GM19463 (cell line): ENCODE results near the gene HOXA5.

Source experiments
- ATAC-seq: cut with Tn5 transposase; IDR thresholded peaks from one replicate; pipeline ENCODE4 v1.9.1; 2021; ENCODE audit warnings: mild to moderate bottlenecking, moderate library complexity; ENCODE audit not compliant: unreplicated experiment

Gene HOXA5

DNA sequence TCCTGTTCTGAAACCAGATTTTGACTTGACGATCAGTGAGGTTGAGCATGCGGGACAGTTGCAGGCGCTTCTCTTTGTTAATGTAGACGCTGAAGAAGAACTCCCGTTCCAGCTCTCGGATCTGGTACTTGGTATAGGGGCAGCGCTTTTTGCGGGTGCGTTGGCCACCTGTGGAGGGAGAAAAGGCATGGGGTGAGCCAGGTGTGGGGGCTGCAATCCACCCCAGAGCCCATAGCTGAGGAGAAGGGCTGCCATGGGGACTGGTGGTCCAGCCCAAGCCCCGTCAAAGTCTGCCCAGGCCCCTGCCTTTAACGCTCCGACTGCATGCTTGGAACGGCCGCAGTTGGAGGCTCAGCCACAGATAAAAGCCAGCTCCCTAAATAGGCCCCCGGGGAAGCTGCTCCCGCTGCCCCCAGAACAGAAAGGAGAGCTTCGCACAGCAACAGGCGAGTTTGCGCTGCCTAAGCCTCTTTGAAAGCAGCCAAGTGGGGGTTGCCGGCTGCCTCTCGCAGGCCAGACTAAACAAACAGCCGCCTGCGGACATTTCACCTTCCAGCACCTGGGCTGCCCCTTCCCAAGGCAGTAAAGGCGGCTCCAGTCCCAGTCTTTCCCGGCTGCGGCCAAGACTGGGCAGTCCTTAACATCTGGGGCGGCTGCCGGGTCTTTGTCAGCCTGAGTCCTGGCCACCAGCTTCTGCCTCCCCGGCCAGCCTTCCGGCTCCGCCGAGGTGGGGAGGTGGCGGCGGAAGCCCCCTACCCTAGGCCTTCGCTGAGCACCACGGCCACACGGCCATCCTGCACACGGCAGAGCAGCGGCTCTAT is 39.6 kb upstream of the HOXA5 start:
- ATAC-seq = no peak

DNA sequence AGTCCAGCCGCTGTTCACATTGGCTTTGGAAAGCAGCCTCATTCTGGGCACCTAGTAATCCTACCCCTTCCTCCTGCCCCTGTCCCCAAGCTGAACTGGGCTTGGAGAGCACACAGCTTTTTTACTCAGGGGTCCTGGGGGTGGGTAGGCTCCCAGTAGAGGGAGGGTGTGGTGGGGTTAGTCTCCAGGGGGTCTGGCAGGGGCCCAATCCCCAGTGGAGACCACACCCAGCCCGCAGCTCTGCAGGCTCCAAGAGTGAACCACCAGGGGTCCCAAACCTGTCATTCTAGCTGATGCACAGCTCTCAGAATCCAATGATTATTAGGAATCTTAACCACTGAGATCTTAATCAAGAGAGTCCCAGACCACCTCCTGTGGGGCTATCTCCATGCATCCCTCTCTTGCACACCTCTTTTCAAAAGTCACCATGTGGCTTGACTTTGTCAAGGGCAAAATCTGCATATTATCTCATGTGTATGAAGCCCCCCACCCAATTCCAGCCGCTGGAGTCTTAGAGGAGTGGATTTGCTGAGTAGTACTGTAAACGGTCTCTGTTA is 38.9 kb upstream of the HOXA5 start:
- ATAC-seq = no peak

DNA sequence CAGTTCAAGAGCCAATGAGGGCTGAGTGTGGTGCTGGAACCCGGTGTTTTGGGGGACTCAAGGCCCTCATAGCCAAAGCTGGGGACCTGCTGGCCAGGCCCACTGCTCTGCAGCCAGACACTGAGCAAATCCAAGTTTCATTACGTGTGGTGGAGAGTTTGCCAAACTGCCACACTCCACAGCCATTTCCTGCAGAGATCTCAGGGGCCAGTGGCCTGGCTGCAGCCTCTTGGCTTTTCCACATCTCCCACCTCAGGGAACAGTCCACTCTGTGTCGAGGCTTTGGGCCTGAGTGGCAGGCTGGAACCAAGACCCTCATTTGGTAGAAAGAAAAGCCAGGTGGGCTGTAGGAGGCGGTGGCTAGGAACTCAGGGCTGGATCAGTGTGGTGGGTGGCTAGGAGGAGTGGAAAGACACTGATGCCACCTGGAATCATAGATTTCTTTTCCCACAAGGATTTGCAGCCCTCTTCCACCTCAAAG is 38.4 kb upstream of the HOXA5 start:
- ATAC-seq = no peak

DNA sequence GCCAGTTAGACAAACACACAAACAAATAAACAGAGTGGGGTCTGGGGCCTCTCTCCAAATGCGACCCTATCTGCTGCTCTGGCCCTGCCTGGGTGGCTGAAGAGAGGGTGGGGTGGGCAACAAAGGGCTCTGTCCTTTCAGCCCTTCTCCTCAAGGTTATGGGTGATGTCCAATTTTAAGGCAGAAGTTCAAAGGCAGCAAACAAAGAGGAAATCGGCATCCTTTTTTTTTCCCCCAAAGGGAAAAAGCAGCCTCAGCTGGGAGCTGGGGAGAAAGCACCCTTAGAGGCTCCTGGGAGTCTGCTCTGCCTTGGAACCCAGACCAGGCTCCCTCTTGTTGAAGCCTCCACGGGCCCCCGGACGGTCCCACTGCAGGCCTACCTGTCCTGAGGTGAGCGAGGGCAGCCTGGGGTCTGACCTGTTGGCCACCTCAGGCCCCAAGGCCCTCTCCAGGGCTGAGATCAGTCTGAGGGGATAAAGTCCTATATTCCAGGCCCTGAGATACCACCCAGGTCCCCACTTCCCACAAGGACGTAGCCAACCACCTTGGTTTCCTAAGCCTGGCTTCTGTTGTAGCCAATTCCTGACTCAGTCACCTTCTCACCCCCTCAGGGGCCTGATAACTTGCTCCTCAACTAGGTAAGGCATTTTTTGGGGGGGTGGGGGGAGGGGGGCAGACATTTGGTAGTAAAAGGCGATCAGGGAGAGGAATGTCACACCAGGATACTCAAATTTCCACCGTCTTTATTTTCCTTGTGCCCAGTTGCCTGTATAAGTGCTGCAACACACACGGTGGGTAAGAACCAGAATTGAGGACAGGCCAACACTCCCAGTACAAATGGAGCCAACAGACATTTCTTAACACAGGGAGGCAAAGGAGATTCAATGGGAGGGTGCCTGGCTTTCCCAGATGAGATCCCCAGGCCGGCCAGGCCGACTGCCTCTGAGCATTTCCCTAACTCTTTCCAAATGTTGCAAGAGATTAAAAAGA is 37.2 kb upstream of the HOXA5 start:
- no peak for ATAC-seq

DNA sequence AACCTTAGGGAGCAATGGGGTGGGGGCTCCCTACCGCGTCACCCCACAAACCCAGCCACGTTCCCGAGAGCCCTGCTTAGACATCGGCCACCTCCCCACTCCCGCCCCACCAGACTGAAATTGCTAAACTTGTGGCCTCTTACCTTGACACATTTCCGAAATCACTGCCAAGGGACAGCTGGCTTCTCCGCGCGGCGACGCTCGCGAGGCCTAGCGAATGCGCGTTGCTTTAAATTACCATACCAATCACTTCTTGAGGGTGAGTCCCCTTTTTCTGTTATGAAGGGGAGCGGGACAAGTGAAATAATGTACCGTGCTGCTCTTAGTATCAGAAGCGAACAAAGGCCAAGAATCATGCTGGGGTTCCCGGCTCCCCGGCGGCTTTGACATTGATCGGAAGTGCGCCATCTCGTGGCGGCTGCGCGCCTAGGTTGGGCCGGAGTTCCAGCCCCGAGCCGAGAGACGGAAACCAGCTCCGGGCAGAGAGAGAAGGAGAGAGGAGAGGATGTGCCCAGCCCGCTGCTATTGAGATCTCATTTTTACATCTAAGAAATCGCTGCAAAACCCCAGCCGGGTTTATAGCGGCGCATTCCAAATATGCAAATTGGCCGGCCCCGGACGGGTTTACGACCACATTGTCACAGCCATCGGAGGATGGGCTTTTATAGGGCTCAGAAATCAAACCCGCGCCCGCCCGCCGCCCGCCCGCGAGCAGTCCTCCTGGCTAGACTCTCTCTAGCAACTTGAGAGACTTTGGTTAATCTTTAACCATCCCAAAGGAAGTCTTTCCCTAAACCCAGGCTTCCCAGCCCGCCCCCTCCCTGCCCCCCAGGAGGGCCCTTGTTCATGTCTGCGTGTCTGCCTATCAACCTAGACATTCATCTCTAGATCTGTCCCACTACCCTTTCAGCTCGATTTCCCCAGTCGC is 36.3 kb upstream of the HOXA5 start:
- no peak for ATAC-seq

DNA sequence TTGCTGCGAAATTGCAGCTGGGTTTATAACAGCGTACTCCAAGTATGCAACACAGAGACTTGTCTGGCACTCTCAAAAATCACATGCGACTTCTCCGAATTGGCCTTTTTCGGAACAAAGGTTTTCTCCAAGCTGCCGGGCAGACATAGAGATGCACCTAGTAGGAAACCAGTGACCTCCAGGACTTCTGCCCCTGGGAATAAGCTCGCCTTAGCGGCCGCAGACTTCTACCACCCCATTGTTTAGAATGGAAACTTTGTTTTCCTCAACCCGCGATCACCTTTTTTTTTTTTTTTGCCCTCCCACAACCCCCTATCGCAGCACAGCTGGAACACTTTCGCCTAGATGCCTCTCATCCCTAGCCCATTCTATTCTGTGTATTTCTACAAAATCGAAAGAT is 35.5 kb upstream of the HOXA5 start:
- no peak for ATAC-seq

DNA sequence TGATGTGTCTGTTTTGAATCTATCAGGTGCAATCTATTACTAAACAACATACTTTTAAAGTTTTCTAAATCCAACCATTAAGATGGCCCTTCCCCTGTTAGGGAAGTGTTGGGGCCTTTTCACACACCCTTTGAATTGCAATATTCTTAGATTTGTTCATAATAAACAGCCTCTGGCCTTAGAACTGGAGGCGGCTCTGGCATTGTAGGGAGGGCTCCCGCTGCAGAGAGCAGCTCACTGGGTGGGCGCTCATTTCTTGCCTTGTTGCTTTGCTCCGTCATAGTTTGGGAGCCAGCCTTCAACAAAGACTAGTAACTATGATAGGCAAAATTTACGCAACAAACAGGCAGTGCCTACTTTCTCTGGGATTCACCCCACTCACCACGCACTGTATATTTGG is 34.9 kb upstream of the HOXA5 start:
- ATAC-seq = no peak

DNA sequence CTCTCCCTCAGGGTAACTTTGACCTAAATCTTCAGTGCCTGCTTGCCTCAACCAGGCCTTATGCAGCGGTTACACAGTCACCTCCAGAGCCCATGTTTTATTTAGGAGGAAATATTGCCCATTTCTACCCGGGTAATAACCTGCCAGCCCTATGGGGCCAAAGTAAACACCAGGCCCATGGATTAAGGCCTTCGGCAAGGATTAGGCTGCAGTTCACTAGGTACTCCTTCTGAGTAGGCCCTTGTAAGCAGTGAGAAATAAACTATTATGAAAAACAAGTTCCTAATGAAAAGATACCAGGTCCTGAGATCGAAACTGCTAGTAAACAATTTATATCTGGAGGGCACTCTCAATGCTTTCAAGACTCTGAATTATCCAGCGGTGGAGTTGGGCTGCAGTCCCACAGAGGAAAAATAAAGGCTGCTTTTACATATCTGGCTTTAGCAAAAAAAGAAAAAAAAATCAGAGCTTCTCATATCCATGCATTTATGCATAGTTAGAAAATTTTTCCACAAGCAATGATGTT is 34.4 kb upstream of the HOXA5 start:
- ATAC-seq = no peak

DNA sequence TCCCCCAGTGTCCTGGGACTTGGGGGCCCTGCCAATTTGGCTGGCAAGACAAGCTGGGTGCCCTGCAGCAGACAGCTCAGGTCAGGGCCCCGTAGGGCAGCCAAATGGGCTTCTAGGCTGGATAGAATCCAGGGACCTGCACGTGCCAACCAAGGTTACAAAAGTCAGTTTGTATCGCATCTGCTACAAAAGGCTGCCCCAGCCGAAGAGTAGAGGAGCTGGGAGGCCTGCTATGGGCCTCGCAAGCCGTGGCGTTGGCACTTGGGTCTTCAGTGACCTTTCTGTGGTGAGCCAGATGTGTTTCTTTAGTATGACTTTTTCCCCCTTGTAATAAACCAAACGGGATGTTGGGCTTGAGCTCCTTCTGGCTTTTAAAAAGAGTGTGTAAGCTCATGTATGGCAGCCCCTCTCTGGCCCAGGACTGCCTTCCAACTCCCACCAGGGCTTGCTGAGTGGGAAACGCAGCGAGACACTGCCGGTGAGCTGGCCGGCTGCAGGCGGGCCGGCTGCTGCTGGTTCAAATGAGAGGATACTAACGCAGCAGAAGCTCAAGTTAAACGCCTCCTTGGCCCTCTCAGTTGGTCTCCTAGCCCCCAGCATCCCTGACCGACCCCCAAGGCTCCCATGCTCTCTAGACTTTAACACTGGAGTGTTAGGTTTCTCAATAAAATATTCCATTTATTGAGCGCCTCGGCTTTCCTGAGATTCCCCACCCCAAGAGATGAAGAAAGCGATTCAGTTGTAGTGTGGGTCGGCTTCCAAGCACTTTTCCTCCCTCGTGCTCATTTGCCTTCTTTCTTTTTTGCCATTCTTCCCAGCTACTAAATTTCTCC is 33.7 kb upstream of the HOXA5 start:
- ATAC-seq = no peak

DNA sequence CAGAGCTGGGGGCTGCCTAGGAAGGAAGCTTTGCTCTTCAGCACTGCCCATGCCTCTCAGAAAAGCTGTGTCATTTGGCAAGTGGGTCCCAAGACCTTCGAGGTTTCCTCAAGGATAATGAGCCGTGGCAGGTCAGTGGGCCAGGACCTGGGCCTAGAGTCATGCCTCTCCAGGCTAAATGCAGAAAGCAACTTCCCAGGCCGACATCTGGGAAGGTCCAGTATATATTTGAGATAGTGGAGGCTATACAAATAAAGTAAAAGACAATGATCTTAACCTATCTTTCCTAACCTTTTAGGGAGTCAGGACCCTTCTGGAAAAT is 33.0 kb upstream of the HOXA5 start:
- no peak for ATAC-seq

DNA sequence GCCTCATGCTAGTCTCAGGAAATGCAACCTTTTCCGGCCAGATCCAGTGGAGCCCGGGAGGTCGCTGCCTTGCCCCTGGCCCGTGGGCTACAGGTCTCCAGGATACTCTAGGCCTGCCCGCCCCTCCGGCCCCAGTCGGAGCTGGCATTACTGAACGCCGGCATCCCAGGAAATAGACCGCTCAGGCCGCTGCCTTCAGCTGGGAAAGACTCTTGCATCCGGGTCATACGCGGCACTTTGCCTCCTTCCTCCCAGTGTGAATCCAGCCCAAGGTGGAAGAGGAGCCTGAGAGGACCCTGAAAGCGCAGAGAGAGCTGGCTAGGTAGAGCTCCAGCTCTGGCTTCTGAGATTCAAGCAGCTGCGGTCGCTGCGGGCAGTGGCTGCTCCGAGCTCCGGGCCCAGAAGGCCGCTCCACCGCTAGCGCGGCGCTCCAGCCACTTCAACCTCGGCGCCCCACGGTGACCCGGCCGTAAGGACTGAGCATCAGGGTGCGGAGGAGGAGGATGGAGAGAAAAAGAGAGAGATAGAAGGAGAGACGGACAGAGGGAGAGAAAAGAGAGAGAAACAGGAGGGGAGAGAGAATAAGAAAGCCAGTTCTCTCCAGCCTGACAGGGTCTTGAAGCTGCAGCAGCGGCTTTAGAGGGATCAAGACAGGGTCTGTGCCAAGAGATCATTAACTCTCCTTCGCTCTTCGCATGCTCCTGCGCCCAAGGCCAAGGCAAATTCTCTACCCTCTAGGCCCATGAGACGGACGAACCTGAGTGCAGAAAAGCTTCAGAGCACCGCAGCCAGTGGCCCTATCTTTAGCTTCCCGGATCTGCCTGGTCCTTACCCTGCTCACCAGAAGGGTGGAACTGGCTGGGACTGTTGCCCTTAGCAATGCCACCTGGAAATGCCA is 32.4 kb upstream of the HOXA5 start:
- no peak for ATAC-seq

DNA sequence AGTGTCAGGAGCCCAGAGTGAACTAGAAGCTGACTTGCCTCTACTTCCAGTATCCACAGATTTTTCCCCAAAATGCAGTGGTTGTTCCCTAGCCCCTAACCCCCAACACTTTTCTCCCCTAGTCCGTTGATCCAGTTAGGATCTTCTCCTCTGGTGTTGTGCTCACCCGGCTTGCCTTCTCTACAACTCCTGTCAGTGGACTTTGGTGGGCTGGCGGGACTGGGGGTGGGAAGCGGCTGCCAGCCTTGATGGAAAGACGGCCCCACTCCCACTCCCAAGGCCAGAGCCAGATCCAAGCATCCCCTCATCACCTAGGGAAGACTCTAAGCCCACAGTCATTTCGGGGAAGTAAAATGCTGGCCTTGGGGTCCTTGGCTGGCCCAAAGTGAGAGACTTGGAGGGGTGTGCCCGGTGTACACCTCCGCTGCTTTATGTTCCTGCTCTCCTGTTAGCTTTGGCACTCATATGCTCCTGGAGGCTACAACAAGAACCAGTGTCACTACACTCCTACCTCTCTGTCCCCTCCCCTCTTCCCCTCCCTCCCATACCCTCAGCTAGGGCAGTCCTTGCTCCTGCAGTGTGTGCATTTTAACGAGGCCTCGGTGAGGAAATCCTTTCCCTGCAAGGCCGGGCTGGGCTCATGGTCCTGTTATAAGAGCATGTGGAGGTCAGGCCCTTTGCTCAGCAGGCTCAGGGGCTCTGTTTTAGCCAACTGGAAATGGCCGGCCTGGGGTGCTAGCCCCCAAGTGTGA is 31.6 kb upstream of the HOXA5 start:
- no peak for ATAC-seq

DNA sequence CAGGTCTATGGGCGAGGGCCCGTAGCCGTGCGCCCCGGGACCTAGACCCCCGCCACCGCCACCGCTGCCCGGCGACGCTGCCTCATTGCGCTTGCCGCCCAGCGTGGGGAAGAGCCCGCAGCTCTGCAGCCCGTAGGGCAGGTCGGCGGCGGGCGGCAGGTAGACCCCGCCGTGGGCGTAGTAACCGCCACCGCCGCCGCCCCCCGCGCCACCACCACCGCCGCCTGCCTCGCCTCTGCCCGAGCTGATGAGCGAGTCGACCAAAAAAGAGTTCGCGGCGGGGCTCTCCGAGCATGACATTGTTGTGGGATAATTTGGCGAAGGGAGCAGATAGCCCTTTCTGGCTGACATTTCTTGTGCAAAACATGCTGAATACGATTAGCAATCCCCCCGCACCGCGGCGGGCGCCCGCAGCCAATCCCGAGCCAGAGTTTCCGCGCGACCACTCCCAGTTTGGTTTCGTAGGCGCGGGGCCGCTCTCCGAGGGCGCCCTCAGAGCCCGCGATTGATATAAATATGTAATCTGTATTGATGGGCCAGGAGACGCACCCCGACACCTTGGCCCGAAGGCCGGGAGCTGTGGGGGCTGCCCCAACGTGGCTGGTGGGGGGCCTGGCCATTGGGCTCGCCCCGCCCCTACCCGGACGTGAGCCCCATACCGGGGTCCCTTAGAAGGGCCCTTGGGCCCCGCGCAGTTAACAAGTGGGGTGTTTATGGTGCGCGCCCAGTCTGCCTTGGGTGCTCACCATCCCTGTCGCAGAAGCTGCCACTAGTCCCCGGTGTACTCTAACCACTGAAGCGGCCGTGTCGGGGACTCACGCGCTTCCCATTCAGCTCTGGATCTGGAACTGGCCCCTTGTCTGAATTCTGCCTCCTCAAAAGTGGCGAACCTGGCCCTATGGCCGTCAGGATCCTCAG is 30.7 kb upstream of the HOXA5 start, which contains the start of gene HOXA10:
Gene HOXA10, minus strand, starts transcription at position 365 of the 918 bp plus-strand sequence. Its CDS starts 14 bp downstream, at position 351.
- ATAC-seq = no peak

DNA sequence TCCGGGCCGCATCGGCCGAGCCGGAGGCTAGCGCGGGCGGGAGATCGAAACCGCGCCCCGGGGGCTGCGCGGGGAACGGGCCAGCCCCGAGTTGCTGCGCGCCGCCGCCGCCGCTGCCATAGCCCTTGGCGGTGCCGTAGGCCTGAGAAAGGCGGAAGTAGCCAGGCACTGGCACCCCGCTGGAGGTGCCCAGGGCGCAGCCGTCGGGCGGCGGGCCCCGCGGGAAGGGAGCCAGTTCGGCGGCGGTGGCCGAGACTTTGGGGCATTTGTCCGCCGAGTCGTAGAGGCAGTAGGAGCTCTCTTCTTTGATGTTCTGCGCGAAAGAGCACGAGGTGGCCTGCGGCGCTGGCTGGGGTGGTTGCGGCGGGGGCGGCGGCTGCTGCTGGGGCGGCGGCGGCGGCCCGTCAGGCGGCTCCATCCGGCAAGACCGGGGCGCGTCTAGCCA is 30.1 kb upstream of the HOXA5 start:
- peak; percentile 62 for ATAC-seq

DNA sequence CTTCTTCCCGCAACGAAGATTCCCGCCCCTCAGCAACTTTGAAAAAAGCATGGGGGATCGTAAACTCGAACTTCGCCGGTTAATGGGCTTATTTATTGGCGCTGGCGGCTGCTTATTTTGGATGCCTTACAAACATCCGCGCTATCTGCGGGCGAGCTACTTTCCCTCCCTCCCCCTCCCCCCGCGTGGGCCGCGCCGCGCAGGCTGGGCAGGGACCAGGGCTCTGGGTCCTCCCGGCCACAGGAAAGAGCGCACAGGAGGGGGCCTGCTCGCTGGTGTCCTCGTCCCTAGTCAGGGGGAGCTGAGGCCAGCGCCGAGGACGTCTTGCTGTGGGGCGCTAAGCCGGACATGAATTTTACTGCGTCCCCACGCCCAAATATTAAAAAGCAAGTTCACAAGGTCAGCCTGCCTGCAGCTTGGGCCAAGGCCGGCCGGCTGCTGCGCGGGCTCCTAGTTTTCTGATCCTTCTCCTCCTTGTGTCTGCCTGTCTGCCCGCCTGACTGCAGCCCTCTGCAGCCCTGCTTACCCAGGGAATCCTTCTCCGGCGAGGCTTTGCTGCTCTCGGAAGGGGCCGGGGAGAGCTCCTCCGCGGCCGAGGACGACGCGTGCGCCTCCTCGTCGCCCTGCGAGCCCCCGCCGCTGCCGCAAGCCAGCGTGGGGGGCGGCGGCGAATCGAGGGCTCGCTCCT is 29.5 kb upstream of the HOXA5 start:
- ATAC-seq = peak; percentile 23

DNA sequence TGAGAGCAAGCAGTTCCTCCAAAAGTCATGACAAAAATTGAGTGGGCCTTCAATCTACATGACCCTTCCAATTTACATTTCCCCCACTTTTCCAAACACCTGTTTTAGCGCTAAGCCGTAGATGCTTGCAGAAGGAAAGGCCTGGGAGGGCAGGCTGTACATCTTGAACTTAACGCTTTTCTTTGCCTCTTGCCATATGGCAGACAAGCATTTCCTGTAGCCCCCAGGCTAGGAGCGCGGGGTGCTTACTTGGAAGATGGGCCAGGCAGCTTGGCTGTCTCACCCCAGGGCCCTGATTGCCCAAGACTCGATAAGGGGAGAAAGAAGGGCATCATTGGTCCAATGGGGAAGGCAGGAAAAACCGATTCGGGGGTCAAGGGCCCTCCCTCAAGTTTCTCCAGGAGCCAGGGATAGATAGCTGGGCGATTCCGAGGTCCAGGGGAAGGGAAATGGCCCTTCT is 28.9 kb upstream of the HOXA5 start:
- ATAC-seq = no peak
